Panc1 (cell line): ENCODE results near the gene MCCC1. TPM values are rescaled to one million over a fixed set of nuclear protein-coding genes. Genes with fewer than 3 reads are reported as not detected.

Source experiments
- ATAC-seq: fragments of 200-7000 bp; cut with Tn5 transposase; 2 replicates; pipeline ENCODE4 v1.9.1; 2020; ENCODE audit warnings: mild to moderate bottlenecking, moderate library complexity
- BruUV-seq: library from RNA; stranded (reverse); fragments of 400-500 nt; replicated peaks from 2 replicates; lab custom pipeline; 2021; lab: Mats Ljungman, UMichigan
- CTCF ChIA-PET: fragments of 300-600 bp; sonication (Branson Sonifier 250); formaldehyde crosslinking; loops from one replicate; lab custom pipeline; 2022; ENCODE audit warnings: antibody characterized with exemption; lab: Charles Lee
- POLR2A ChIA-PET: fragments of 300-600 bp; sonication (Branson Sonifier 250); formaldehyde crosslinking; loops from one replicate; lab custom pipeline; 2022; ENCODE audit warnings: antibody characterized with exemption; lab: Charles Lee
- DNase-seq: peaks from one replicate; pipeline ENCODE4 v3.0.0-alpha.2; 2010; ENCODE audit warnings: low read depth, low spot score
- H3K27ac ChIP-seq: 2 replicates; pipeline ENCODE4 v1.5.1; 2011; ENCODE audit warnings: mild to moderate bottlenecking, low read length, inconsistent platforms
- H3K27me3 ChIP-seq: fragments of 200-500 bp; sonication (Bioruptor generic); 2 replicates; pipeline ENCODE4 v1.6.0; 2014; ENCODE audit warnings: low read length, inconsistent platforms; ENCODE audit not compliant: control insufficient read depth, insufficient read depth
- H3K36me3 ChIP-seq: fragments of 200-500 bp; sonication (Bioruptor generic); 2 replicates; pipeline ENCODE4 v1.5.1; 2014; ENCODE audit warnings: inconsistent platforms, mild to moderate bottlenecking, low read length, moderate library complexity; ENCODE audit not compliant: control insufficient read depth, insufficient read depth
- H3K4me1 ChIP-seq: 2 replicates; pipeline ENCODE4 v1.5.1; 2011; ENCODE audit warnings: inconsistent platforms, mild to moderate bottlenecking, low read length, moderate library complexity; ENCODE audit not compliant: control insufficient read depth, insufficient read depth
- H3K4me3 ChIP-seq, 2 experiments: 2 replicates each; pipeline ENCODE4 v1.5.1; 2011 to 2012; ENCODE audit warnings: low read depth in 2 of 2, low read length in 2 of 2, mild to moderate bottlenecking in 2 of 2, inconsistent platforms in 1 of 2, moderate library complexity in 1 of 2
- H3K9me3 ChIP-seq: fragments of 200-500 bp; sonication (Bioruptor generic); 2 replicates; pipeline ENCODE4 v1.5.1; 2014; ENCODE audit warnings: low read depth, mild to moderate bottlenecking, inconsistent platforms, low read length, moderate library complexity; ENCODE audit not compliant: control insufficient read depth, insufficient read depth
- POLR2AphosphoS5 ChIP-seq: IDR thresholded peaks from 2 replicates; pipeline ENCODE4 v1.6.1; 2012; ENCODE audit warnings: mild to moderate bottlenecking, low read depth, low read length, moderate library complexity
- SIN3A ChIP-seq: IDR thresholded peaks from 2 replicates; pipeline ENCODE4 v1.6.1; 2012; ENCODE audit warnings: low read depth, mild to moderate bottlenecking, low read length, moderate library complexity, borderline replicate concordance; ENCODE audit not compliant: insufficient read depth
- TCF7L2 ChIP-seq: IDR thresholded peaks from 2 replicates; pipeline ENCODE4 v1.6.1; 2011; ENCODE audit warnings: mild to moderate bottlenecking, low read depth, low read length, inconsistent platforms
- in situ Hi-C: cut with HindIII; loops from 2 replicates; pipeline ENCODE4 v1.10.0; 2016; ENCODE audit warnings: low sequenced_read_pairs, low pct_unique_long_range_greater_than_20kb
- intact Hi-C: fragments of 100-400 bp; cut with micrococcal nuclease; formaldehyde crosslinking; loops from one replicate; pipeline ENCODE4 v1.10.0; 2022; ENCODE audit not compliant: unreplicated experiment
- total RNA-seq: library from RNA; stranded (reverse); gene quantifications from one replicate; pipeline ENCODE4 v1.2.1, GENCODE V29; 2021; ENCODE audit not compliant: unreplicated experiment
- TF ChIP-seq, protein P1 (sequence below), 2 experiments: IDR thresholded peaks; 2 replicates each; pipeline ENCODE4 v1.6.1; 2011 to 2012; ENCODE audit warnings: low read depth in 2 of 2, control low read depth in 1 of 2, low read length in 1 of 2, mild to moderate bottlenecking in 1 of 2, moderate library complexity in 1 of 2; ENCODE audit not compliant: insufficient read depth in 1 of 2
- TF ChIP-seq, protein P2 (sequence below): fragments of 450-650 bp; IDR thresholded peaks from 2 replicates; pipeline ENCODE4 v1.5.1; 2017; ENCODE audit warnings: mild to moderate bottlenecking

The MCCC1 gene
- total RNA-seq, 1 experiment from 2014 or later: 24.2 TPM

DNA sequence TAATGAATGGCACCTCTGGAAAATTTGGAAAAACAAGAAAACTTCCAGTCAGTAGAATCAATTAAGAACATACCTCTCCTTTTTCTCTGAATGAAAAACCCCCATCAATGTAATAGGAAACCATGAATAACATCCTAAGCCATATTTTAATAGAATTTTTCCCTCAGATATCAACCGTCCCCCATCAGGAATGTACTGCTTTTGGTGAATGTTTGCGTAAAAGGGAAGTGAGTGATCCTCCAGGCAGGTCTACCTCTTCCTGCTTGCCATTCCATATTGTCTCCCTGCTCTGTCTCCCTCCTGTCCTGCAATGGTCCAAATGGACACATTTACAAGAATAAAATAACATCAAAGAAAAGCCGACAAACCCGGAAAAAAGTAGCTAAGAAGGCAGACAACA, 32.4 kb upstream of the MCCC1 start:
- DNase-seq: no peak
- no peak overlapping the region for H3K27ac ChIP-seq
- BruUV-seq: no TSS peak
- ATAC-seq: no peak
- no peaks in the 10 kb centered on the region; the same call in 1 of the 2 replicates for H3K27me3 ChIP-seq
- no peaks in the 10 kb centered on the region for H3K4me1 ChIP-seq
- CTCF ChIA-PET: no interaction called here
- H3K9me3 ChIP-seq: peaks cover 11% of the 10 kb centered on the region; the same call in 1 of the 2 replicates
- H3K36me3 ChIP-seq: no peaks in the 10 kb centered on the region
- in situ Hi-C loops: no loop called here
- H3K4me3 ChIP-seq: no peak overlapping the region
- POLR2A ChIA-PET: no interaction called here
- TF ChIP-seq TCF7L2: no peak
- TF ChIP-seq POLR2AphosphoS5: no peak
- TF ChIP-seq, protein P1, sequence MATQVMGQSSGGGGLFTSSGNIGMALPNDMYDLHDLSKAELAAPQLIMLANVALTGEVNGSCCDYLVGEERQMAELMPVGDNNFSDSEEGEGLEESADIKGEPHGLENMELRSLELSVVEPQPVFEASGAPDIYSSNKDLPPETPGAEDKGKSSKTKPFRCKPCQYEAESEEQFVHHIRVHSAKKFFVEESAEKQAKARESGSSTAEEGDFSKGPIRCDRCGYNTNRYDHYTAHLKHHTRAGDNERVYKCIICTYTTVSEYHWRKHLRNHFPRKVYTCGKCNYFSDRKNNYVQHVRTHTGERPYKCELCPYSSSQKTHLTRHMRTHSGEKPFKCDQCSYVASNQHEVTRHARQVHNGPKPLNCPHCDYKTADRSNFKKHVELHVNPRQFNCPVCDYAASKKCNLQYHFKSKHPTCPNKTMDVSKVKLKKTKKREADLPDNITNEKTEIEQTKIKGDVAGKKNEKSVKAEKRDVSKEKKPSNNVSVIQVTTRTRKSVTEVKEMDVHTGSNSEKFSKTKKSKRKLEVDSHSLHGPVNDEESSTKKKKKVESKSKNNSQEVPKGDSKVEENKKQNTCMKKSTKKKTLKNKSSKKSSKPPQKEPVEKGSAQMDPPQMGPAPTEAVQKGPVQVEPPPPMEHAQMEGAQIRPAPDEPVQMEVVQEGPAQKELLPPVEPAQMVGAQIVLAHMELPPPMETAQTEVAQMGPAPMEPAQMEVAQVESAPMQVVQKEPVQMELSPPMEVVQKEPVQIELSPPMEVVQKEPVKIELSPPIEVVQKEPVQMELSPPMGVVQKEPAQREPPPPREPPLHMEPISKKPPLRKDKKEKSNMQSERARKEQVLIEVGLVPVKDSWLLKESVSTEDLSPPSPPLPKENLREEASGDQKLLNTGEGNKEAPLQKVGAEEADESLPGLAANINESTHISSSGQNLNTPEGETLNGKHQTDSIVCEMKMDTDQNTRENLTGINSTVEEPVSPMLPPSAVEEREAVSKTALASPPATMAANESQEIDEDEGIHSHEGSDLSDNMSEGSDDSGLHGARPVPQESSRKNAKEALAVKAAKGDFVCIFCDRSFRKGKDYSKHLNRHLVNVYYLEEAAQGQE (IDR thresholded peaks at IDR 0.05; ENCODE audit: insufficient read depth in 1 of 2, low read depth in 2 of 2, low read length in 1 of 2): no peak
- no peak for TF ChIP-seq SIN3A
- TF ChIP-seq, protein P2, sequence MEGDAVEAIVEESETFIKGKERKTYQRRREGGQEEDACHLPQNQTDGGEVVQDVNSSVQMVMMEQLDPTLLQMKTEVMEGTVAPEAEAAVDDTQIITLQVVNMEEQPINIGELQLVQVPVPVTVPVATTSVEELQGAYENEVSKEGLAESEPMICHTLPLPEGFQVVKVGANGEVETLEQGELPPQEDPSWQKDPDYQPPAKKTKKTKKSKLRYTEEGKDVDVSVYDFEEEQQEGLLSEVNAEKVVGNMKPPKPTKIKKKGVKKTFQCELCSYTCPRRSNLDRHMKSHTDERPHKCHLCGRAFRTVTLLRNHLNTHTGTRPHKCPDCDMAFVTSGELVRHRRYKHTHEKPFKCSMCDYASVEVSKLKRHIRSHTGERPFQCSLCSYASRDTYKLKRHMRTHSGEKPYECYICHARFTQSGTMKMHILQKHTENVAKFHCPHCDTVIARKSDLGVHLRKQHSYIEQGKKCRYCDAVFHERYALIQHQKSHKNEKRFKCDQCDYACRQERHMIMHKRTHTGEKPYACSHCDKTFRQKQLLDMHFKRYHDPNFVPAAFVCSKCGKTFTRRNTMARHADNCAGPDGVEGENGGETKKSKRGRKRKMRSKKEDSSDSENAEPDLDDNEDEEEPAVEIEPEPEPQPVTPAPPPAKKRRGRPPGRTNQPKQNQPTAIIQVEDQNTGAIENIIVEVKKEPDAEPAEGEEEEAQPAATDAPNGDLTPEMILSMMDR: no peak
- intact Hi-C loops: no loop called here

DNA sequence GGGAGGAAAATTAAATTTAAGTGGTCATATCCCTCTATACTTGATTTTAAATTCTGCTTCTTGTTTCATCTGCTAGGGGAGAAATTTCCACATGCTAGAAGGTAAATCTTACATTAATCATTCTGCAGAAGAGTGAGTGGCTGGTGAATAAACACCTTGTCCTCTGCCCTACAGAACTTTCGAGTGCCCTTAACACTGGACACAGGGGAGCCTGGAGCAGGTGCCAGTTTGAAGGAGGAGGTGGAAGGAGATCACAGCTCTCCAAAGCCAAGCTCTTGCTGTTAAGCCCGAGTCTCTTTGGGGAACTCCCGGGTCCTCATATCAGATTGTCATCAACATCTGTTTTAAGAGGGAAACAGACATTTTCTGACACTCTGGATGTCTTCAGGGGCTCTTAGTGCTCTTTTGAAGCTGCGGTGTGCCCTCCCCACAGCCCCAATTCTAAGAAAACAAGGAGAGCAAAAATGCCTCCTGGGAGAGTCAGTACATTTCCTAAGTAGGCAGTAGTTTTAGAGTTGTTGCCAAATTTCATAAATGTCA, 32.0 kb upstream of the MCCC1 start:
- TF ChIP-seq SIN3A: no peak
- no peak for TF ChIP-seq POLR2AphosphoS5
- no peak for TF ChIP-seq TCF7L2
- TF ChIP-seq, protein P1 (IDR thresholded peaks at IDR 0.05; ENCODE audit: insufficient read depth in 1 of 2, low read depth in 2 of 2, low read length in 1 of 2): no peak
- TF ChIP-seq, protein P2: no peak
- Histone ChIP-seq H3K9me3 (peaks cover 11% of the 10 kb centered on the region; the same call in 1 of the 2 replicates), H3K27ac (no peak overlapping the region), H3K4me1 (no peaks in the 10 kb centered on the region), H3K36me3 (no peaks in the 10 kb centered on the region), H3K27me3 (no peaks in the 10 kb centered on the region; the same call in 1 of the 2 replicates), H3K4me3 (no peak overlapping the region)
- no peak for DNase-seq
- CTCF ChIA-PET: no interaction called here
- in situ Hi-C loops (no loop called here), intact Hi-C loops (no loop called here)
- no peak for ATAC-seq
- POLR2A ChIA-PET: no interaction called here
- no TSS peak for BruUV-seq
